A673 (cell line): Measurements from ENCODE around the gene ACE2.

Experiments
- EZH2 ChIP-seq: fragments of 200-600 bp; sonication (generic); IDR thresholded peaks from 2 replicates; pipeline ENCODE4 v1.6.1; 2017; ENCODE audit warnings: borderline replicate concordance, low read depth, mild to moderate bottlenecking, mixed read lengths, antibody characterized with exemption, low read length; ENCODE audit not compliant: poor library complexity, severe bottlenecking
- TF ChIP-seq, protein P1 (sequence below): fragments of 300-800, 200-600 bp; sonication (generic); conservative IDR thresholded peaks from 2 replicates; pipeline ENCODE4 v1.5.1; 2017; ENCODE audit warnings: low read depth, mild to moderate bottlenecking, antibody characterized with exemption, low read length, moderate library complexity, mixed read lengths

DNA sequence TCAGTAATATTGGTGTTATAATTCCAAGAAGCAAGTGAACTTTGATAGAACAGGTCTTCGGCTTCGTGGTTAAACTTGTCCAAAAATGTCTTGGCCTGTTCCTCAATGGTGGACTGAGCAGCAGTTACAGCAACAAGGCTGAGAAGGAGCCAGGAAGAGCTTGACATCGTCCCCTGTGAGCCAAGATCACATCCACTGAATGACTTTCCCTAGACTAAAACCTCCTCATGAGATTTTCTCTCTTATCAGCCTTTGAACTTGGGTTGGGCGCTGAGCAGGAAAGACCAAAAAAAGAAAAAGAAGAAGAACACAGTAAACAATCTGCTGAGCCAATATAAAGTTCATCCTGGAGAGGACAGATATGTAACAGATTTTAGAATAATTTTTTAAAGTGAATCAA is at the start of gene ACE2:
- TF ChIP-seq, protein P1, sequence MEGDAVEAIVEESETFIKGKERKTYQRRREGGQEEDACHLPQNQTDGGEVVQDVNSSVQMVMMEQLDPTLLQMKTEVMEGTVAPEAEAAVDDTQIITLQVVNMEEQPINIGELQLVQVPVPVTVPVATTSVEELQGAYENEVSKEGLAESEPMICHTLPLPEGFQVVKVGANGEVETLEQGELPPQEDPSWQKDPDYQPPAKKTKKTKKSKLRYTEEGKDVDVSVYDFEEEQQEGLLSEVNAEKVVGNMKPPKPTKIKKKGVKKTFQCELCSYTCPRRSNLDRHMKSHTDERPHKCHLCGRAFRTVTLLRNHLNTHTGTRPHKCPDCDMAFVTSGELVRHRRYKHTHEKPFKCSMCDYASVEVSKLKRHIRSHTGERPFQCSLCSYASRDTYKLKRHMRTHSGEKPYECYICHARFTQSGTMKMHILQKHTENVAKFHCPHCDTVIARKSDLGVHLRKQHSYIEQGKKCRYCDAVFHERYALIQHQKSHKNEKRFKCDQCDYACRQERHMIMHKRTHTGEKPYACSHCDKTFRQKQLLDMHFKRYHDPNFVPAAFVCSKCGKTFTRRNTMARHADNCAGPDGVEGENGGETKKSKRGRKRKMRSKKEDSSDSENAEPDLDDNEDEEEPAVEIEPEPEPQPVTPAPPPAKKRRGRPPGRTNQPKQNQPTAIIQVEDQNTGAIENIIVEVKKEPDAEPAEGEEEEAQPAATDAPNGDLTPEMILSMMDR, result no peak
- no peak for TF ChIP-seq EZH2
